Muscle of leg (tissue), 11 donors: ENCODE results near the gene EXOC1. TPM values are rescaled to one million over a fixed set of nuclear protein-coding genes. Genes with fewer than 3 reads are reported as not detected.
"Not testable (repeated sequence)": the region's sequence is repeated elsewhere in the genome, so short reads cannot be mapped to it uniquely, and the experiment has no call there.

ENCODE experiments used
- DNase-seq: peaks from one replicate; pipeline ENCODE4 v3.0.0; 2013
- H3K27ac ChIP-seq: one replicate; pipeline ENCODE4 v1.5.1; 2013; ENCODE audit warnings: mild to moderate bottlenecking, low read length, control low read depth
- H3K27me3 ChIP-seq: one replicate; pipeline ENCODE4 v1.6.1; 2013; ENCODE audit warnings: low read length; ENCODE audit not compliant: control insufficient read depth, insufficient read depth
- H3K36me3 ChIP-seq: one replicate; pipeline ENCODE4 v1.6.1; 2013; ENCODE audit warnings: low read length; ENCODE audit not compliant: control insufficient read depth, insufficient read depth
- H3K4me1 ChIP-seq: one replicate; pipeline ENCODE4 v1.6.1; 2013; ENCODE audit warnings: low read length; ENCODE audit not compliant: control insufficient read depth, insufficient read depth
- H3K4me3 ChIP-seq: one replicate; pipeline ENCODE4 v1.5.1; 2013; ENCODE audit warnings: low read length, control low read depth
- H3K9me3 ChIP-seq: replicated peaks from 2 replicates; pipeline ENCODE4 v1.6.1; 2013; ENCODE audit warnings: low read depth, low read length; ENCODE audit not compliant: control insufficient read depth
- WGBS: methylation state at CpG from one replicate; pipeline ENCODE4 v1.1.5; 2013; ENCODE audit warnings: missing lambda C conversion rate; ENCODE audit not compliant: insufficient coverage; 5-methylcytosine and 5-hydroxymethylcytosine counted together
- polyA plus RNA-seq, 8 donors: library from polyadenylated mRNA; unstranded; fragments of 120-200 nt; gene quantifications; one replicate each; pipeline versions ENCODE4 v1.2.1 to v1.2.3, GENCODE V29; 2013; ENCODE audit warnings: inconsistent platforms in 1 of 8, low replicate concordance in 1 of 8; ENCODE audit not compliant: insufficient read length in 8 of 8, insufficient read depth in 1 of 8
- total RNA-seq: library from RNA; stranded (reverse); fragments of 120-200 nt; gene quantifications from one replicate; pipeline ENCODE4 v1.2.4, GENCODE V29; 2013

EXOC1 gene
- total and polyA plus RNA-seq, 9 donors = 19.0 to 32.5 (median 23.2) TPM

- no peak overlapping the region for H3K4me3 ChIP-seq
- no peak overlapping the region for H3K27ac ChIP-seq
- H3K9me3 ChIP-seq = no peaks in the 10 kb centered on the region
- no CpG with 5 or more reads among the region's 2 CpGs for WGBS
- no peaks in the 10 kb centered on the region for H3K36me3 ChIP-seq
- no peaks in the 10 kb centered on the region for H3K4me1 ChIP-seq
- H3K27me3 ChIP-seq = no peaks in the 10 kb centered on the region
- no peak for DNase-seq
Measured at GRCh38 chr4:55827582-55827981, 25.9 kb upstream of the EXOC1 start.

- no peaks in the 10 kb centered on the region for H3K36me3 ChIP-seq
- WGBS = no CpG with 5 or more reads among the region's 3 CpGs
- DNase-seq = no peak
- H3K4me3 ChIP-seq = no peak overlapping the region
- no peaks in the 10 kb centered on the region for H3K4me1 ChIP-seq
- H3K9me3 ChIP-seq = no peaks in the 10 kb centered on the region
- no peak overlapping the region for H3K27ac ChIP-seq
- H3K27me3 ChIP-seq = no peaks in the 10 kb centered on the region
Measured at GRCh38 chr4:55830048-55830447, 23.4 kb upstream of the EXOC1 start.

- H3K27ac ChIP-seq = no peak overlapping the region
- no peak for DNase-seq
- H3K9me3 ChIP-seq = no peaks in the 10 kb centered on the region
- 100% methylated on average over 1 of the region's 4 CpGs for WGBS
- H3K36me3 ChIP-seq = no peaks in the 10 kb centered on the region
- no peak overlapping the region for H3K4me3 ChIP-seq
- H3K27me3 ChIP-seq = no peaks in the 10 kb centered on the region
- no peaks in the 10 kb centered on the region for H3K4me1 ChIP-seq
Measured at GRCh38 chr4:55830716-55831115, 22.7 kb upstream of the EXOC1 start.

- no peaks in the 10 kb centered on the region for H3K36me3 ChIP-seq
- no peak for DNase-seq
- H3K27ac ChIP-seq = no peak overlapping the region
- no peaks in the 10 kb centered on the region for H3K4me1 ChIP-seq
- no peaks in the 10 kb centered on the region for H3K9me3 ChIP-seq
- no peaks in the 10 kb centered on the region for H3K27me3 ChIP-seq
- H3K4me3 ChIP-seq = no peak overlapping the region
- WGBS = no CpG with 5 or more reads among the region's 3 CpGs
Measured at GRCh38 chr4:55834086-55834795, 19.2 kb upstream of the EXOC1 start.

- no peak overlapping the region for H3K4me3 ChIP-seq
- no peaks in the 10 kb centered on the region for H3K9me3 ChIP-seq
- no peaks in the 10 kb centered on the region for H3K36me3 ChIP-seq
- no CpG with 5 or more reads among the region's 1 CpG for WGBS
- no peak for DNase-seq
- no peaks in the 10 kb centered on the region for H3K27me3 ChIP-seq
- no peak overlapping the region for H3K27ac ChIP-seq
- no peaks in the 10 kb centered on the region for H3K4me1 ChIP-seq
Measured at GRCh38 chr4:55837903-55838302, 15.5 kb upstream of the EXOC1 start.

GRCh38 chr4:55838356-55838755 is 15.1 kb upstream of the EXOC1 start:
- Histone ChIP-seq H3K4me3 (no peak overlapping the region), H3K27ac (no peak overlapping the region), H3K27me3 (no peaks in the 10 kb centered on the region), H3K4me1 (no peaks in the 10 kb centered on the region), H3K36me3 (no peaks in the 10 kb centered on the region), H3K9me3 (no peaks in the 10 kb centered on the region)
- WGBS = no CpG with 5 or more reads among the region's 1 CpG
- no peak for DNase-seq

- Histone ChIP-seq H3K36me3 (no peaks in the 10 kb centered on the region), H3K27ac (no peak overlapping the region), H3K9me3 (no peaks in the 10 kb centered on the region), H3K4me3 (no peak overlapping the region), H3K4me1 (no peaks in the 10 kb centered on the region), H3K27me3 (no peaks in the 10 kb centered on the region)
- no peak for DNase-seq
Measured at GRCh38 chr4:55838952-55839351, 14.5 kb upstream of the EXOC1 start.

- no peaks in the 10 kb centered on the region for H3K36me3 ChIP-seq
- H3K4me1 ChIP-seq = no peaks in the 10 kb centered on the region
- no peak overlapping the region for H3K27ac ChIP-seq
- 75% methylated on average over 1 of the region's 1 CpG for WGBS
- no peaks in the 10 kb centered on the region for H3K9me3 ChIP-seq
- H3K4me3 ChIP-seq = no peak overlapping the region
- no peak for DNase-seq
- H3K27me3 ChIP-seq = no peaks in the 10 kb centered on the region
Measured at GRCh38 chr4:55840956-55841355, 12.5 kb upstream of the EXOC1 start.

- H3K36me3 ChIP-seq, H3K27me3 ChIP-seq, DNase-seq, H3K4me3 ChIP-seq, H3K4me1 ChIP-seq, H3K27ac ChIP-seq, H3K9me3 ChIP-seq: not testable (repeated sequence)
- WGBS = 86% methylated on average over 12 of the region's 22 CpGs
Measured at GRCh38 chr4:55841373-55842239, 11.8 kb upstream of the EXOC1 start.

- H3K27ac ChIP-seq, H3K36me3 ChIP-seq, H3K4me1 ChIP-seq, H3K4me3 ChIP-seq, DNase-seq, H3K27me3 ChIP-seq, H3K9me3 ChIP-seq: not testable (repeated sequence)
- WGBS = 47% methylated on average over 3 of the region's 10 CpGs
Measured at GRCh38 chr4:55842312-55842711, 11.1 kb upstream of the EXOC1 start.
